CD4-positive, alpha-beta T cell (primary cell): ENCODE data around the gene SDK2. TPM values are rescaled to one million over a fixed set of nuclear protein-coding genes. Genes with fewer than 3 reads are reported as not detected.

ENCODE experiments used
- ATAC-seq: fragments of 200-7000 bp; cut with Tn5 transposase; one replicate; pipeline ENCODE4 v1.10.0; 2022; ENCODE audit warnings: mild to moderate bottlenecking; ENCODE audit not compliant: poor library complexity
- CTCF ChIA-PET: fragments of 350-600 bp; sonication (Branson Sonifier 250); formaldehyde crosslinking; loops from one replicate; lab custom pipeline; 2021; ENCODE audit warnings: antibody characterized with exemption, inconsistent platforms; lab: Charles Lee
- POLR2A ChIA-PET: fragments of 350-600 bp; sonication (Branson Sonifier 250); formaldehyde crosslinking; loops from one replicate; lab custom pipeline; 2021; ENCODE audit warnings: antibody characterized with exemption, inconsistent platforms; lab: Charles Lee
- DNase-seq, 14 experiments: peaks; one replicate each; pipeline ENCODE4 v3.0.0-alpha.2; 2013 to 2020; ENCODE audit warnings: mixed read lengths in 2 of 14
- H3K27ac ChIP-seq, 2 donors: one replicate each; pipeline versions ENCODE4 v1.5.1 to v1.7.0; 2013; ENCODE audit warnings: low read length in 2 of 2, low read depth in 1 of 2, mild to moderate bottlenecking in 1 of 2
- H3K27me3 ChIP-seq, 2 experiments: 1 replicate in 1 of 2; 2 replicates in 1 of 2; pipeline versions ENCODE4 v1.6.1 to v1.7.0; 2013; ENCODE audit warnings: low read length in 2 of 2, control low read depth in 1 of 2, mild to moderate bottlenecking in 1 of 2, moderate library complexity in 1 of 2; ENCODE audit not compliant: insufficient read depth in 2 of 2, control insufficient read depth in 1 of 2
- H3K36me3 ChIP-seq: one replicate; pipeline ENCODE4 v1.6.1; 2013; ENCODE audit warnings: low read length, control low read depth; ENCODE audit not compliant: insufficient read depth
- H3K4me1 ChIP-seq: one replicate; pipeline ENCODE4 v1.6.1; 2013; ENCODE audit warnings: low read length, control low read depth; ENCODE audit not compliant: insufficient read depth
- H3K4me3 ChIP-seq: one replicate; pipeline ENCODE4 v1.5.1; 2013; ENCODE audit warnings: mild to moderate bottlenecking, low read length, moderate library complexity
- H3K9me3 ChIP-seq, 2 experiments: 1 replicate in 1 of 2; 2 replicates in 1 of 2; pipeline versions ENCODE4 v1.6.1 to v1.7.0; 2013; ENCODE audit warnings: low read length in 2 of 2, mild to moderate bottlenecking in 2 of 2, control low read depth in 1 of 2, moderate library complexity in 1 of 2; ENCODE audit not compliant: control insufficient read depth in 1 of 2, insufficient read depth in 1 of 2
- H3K27ac Mint-ChIP-seq: one replicate; pipeline ENCODE4 v1.8.0; 2020; ENCODE audit warnings: mixed read lengths
- H3K27me3 Mint-ChIP-seq: one replicate; pipeline ENCODE4 v1.8.0; 2021; ENCODE audit warnings: mixed read lengths
- H3K36me3 Mint-ChIP-seq: one replicate; pipeline ENCODE4 v1.8.0; 2021; ENCODE audit warnings: low read depth, mixed read lengths
- H3K4me1 Mint-ChIP-seq: one replicate; pipeline ENCODE4 v1.8.0; 2021; ENCODE audit warnings: low read depth, mixed read lengths
- H3K4me3 Mint-ChIP-seq: one replicate; pipeline ENCODE4 v1.8.0; 2020; ENCODE audit warnings: mild to moderate bottlenecking, mixed read lengths
- H3K9me3 Mint-ChIP-seq: one replicate; pipeline ENCODE4 v1.8.0; 2020; ENCODE audit warnings: mixed read lengths
- intact Hi-C, 2 experiments: fragments of 100-400 bp; cut with DNase I in 1 of 2; cut with micrococcal nuclease in 1 of 2; formaldehyde crosslinking; loops; one replicate each; pipeline versions ENCODE4 v1.15.1 to v1.9.0; 2023 to 2025; cut with DNase I, micrococcal nuclease
- total RNA-seq, 174 experiments: library from RNA in 2 of 174; stranded (reverse) in 2 of 174; gene quantifications; one replicate each; pipeline ENCODE4 v1.2.3 and lab custom pipeline; 2021 to 2026
- TF ChIP-seq, protein P1 (sequence below): fragments of 200-600 bp; IDR thresholded peaks from one replicate; pipeline ENCODE4 v1.8.0; 2022; ENCODE audit warnings: antibody characterized with exemption, mild to moderate bottlenecking

SDK2 gene
- total RNA-seq, 2 experiments from 2014 or later, result 8.1 to 8.2 TPM

DNA sequence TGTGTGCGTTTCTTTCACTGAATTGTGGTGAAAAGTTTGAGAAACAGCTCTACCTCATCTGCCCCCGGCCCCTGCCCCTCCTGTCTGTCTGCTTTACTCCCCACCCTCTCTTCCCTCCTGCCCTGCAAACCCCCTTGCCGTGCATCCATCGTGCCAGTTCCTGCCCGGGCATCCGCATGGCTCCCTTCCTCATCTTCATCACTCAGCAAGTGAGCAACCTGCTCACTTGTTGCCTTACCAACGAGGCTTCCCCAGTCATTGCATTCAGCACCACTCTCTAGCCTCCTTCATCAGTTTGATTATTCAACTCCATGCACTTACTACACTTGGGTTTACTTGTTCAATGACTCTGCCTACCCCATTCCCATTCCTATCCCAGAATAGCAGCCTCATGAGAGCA is 34.8 kb upstream of the SDK2 start:
- ChIA-PET POLR2A (no interaction called here), CTCF (interaction anchor here (0.5 kb wide), 1 partner anchor 196 kb away, joined by 3 read pairs; no protein-coding TSS in a partner anchor)
- ATAC-seq (no peak), DNase-seq (no peak)
- intact Hi-C loops, result no loop called here
- no peaks in the 10 kb centered on the region for H3K36me3 Mint-ChIP-seq
- TF ChIP-seq, protein P1, sequence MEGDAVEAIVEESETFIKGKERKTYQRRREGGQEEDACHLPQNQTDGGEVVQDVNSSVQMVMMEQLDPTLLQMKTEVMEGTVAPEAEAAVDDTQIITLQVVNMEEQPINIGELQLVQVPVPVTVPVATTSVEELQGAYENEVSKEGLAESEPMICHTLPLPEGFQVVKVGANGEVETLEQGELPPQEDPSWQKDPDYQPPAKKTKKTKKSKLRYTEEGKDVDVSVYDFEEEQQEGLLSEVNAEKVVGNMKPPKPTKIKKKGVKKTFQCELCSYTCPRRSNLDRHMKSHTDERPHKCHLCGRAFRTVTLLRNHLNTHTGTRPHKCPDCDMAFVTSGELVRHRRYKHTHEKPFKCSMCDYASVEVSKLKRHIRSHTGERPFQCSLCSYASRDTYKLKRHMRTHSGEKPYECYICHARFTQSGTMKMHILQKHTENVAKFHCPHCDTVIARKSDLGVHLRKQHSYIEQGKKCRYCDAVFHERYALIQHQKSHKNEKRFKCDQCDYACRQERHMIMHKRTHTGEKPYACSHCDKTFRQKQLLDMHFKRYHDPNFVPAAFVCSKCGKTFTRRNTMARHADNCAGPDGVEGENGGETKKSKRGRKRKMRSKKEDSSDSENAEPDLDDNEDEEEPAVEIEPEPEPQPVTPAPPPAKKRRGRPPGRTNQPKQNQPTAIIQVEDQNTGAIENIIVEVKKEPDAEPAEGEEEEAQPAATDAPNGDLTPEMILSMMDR, result no peak
- H3K9me3 Mint-ChIP-seq, result peaks cover 7% of the 10 kb centered on the region
- H3K27ac ChIP-seq, result no peak overlapping the region
- H3K9me3 ChIP-seq, result peaks cover 0 to 13% of the 10 kb centered on the region in 2 experiments
- no peaks in the 10 kb centered on the region for H3K36me3 ChIP-seq
- no peaks in the 10 kb centered on the region for H3K27me3 ChIP-seq
- no peaks in the 10 kb centered on the region for H3K4me1 ChIP-seq
- no peak overlapping the region for H3K27ac Mint-ChIP-seq
- H3K4me3 Mint-ChIP-seq, result no peak overlapping the region
- H3K27me3 Mint-ChIP-seq, result no peaks in the 10 kb centered on the region
- H3K4me1 Mint-ChIP-seq, result no peaks in the 10 kb centered on the region
- no peak overlapping the region for H3K4me3 ChIP-seq

DNA sequence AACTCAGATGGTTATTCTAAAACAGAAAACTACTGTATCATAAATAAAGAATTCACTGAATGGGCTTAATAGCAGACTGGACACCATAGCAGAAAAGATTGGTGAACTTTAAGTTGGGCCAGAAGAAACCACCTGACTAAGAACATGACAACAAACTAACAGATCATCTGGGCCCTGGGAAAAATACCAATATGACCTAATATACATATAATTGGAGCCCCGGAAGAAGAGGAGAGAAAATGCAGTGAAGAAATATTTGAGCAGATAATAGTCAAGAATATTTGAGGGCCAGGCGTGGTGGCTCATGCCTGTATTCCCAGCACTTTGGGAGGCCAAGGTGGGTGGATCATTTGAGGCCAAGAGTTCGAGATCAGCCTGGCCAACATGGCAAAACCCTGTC is 25.5 kb upstream of the SDK2 start:
- ChIA-PET POLR2A (no interaction called here), CTCF (no interaction called here)
- no peak for DNase-seq
- TF ChIP-seq, protein P1, result no peak
- intact Hi-C loops, result no loop called here
- H3K4me1 ChIP-seq, result peaks cover 16% of the 10 kb centered on the region
- Mint-ChIP-seq H3K27me3 (no peaks in the 10 kb centered on the region), H3K27ac (no peak overlapping the region), H3K36me3 (no peaks in the 10 kb centered on the region), H3K9me3 (no peaks in the 10 kb centered on the region), H3K4me3 (no peak overlapping the region), H3K4me1 (peaks cover 28% of the 10 kb centered on the region)
- H3K27ac ChIP-seq, result no peak overlapping the region
- no peaks in the 10 kb centered on the region for H3K27me3 ChIP-seq
- ATAC-seq, result no peak
- no peak overlapping the region for H3K4me3 ChIP-seq
- H3K9me3 ChIP-seq, result peaks cover 6 to 8% of the 10 kb centered on the region in 2 experiments
- H3K36me3 ChIP-seq, result no peaks in the 10 kb centered on the region

DNA sequence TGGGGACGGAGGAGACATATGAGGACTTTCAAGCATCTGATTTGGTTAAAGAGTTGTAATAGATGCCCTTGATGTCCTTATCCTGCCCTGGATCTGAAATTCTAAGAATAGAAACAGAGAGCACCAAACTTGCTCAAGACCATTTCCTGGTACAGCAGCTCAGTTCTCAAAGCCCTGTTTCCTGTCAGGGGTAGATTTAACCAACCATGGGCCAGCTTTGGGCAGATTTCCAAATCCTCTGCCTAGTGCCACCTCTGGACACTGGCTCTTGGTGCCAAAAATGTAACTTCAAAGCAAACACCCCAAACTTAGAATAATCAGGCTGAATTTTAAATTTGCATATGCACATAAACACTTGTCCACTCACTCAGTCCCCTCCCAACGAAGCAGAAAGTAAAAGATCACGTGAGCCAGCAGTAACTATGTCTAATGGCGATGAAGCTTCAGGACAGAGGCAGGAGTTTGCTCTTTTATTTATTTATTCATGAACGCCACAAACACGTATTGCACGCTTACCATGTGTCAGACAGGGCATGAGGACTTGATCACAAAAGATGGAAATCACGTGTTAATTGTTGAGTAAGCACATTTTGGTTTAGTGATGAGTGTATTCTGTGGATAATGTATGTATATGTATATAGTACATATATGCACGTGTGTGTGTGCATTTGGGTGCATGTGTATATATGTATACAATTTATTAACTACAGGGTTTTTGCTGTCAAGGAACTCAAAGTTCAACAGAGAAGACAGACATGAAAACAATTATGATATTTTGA is 23.1 kb upstream of the SDK2 start:
- H3K27me3 ChIP-seq, result no peaks in the 10 kb centered on the region
- no peaks in the 10 kb centered on the region for H3K27me3 Mint-ChIP-seq
- H3K27ac ChIP-seq, result no peak overlapping the region
- ChIA-PET POLR2A (interaction anchor here (0.7 kb wide), 1 partner anchor 55 kb away, joined by 3 read pairs; no protein-coding TSS in a partner anchor), CTCF (no interaction called here)
- H3K36me3 Mint-ChIP-seq, result no peaks in the 10 kb centered on the region
- H3K4me3 ChIP-seq, result no peak overlapping the region
- H3K9me3 Mint-ChIP-seq, result peaks cover 2% of the 10 kb centered on the region
- TF ChIP-seq, protein P1, result no peak
- H3K36me3 ChIP-seq, result no peaks in the 10 kb centered on the region
- peak overlapping the region; percentile 1 for H3K4me3 Mint-ChIP-seq
- intact Hi-C loops, result no loop called here
- peaks cover 6 to 8% of the 10 kb centered on the region in 2 experiments for H3K9me3 ChIP-seq
- peaks cover 28% of the 10 kb centered on the region for H3K4me1 Mint-ChIP-seq
- peak in 2 of 14 experiments; percentile 17 to 51 for DNase-seq
- no peak for ATAC-seq
- peaks cover 16% of the 10 kb centered on the region for H3K4me1 ChIP-seq
- H3K27ac Mint-ChIP-seq, result no peak overlapping the region
